Fibroblast of skin of left biceps (primary cell): ENCODE results near the gene GRIA4.

Experiments
- DNase-seq, 2 experiments: peaks; one replicate each; pipeline ENCODE4 v3.0.0-alpha.2; 2013; ENCODE audit warnings: low read depth in 2 of 2

Gene GRIA4

DNA sequence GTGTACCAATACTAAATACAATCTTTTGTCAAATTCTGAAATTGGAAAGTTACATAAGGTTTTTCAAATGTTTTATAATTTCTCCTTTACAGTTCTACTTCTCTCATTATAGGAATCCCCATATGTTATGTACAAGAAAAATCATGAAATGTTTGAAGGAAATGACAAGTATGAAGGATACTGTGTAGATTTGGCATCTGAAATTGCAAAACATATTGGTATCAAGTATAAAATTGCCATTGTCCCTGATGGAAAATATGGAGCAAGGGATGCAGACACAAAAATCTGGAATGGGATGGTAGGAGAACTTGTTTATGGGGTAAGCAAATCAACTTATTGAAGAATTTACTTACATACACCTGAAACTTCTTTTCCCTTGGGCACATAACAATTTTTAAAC lies 308.7 kb downstream of the GRIA4 start:
- DNase-seq = no peak

DNA sequence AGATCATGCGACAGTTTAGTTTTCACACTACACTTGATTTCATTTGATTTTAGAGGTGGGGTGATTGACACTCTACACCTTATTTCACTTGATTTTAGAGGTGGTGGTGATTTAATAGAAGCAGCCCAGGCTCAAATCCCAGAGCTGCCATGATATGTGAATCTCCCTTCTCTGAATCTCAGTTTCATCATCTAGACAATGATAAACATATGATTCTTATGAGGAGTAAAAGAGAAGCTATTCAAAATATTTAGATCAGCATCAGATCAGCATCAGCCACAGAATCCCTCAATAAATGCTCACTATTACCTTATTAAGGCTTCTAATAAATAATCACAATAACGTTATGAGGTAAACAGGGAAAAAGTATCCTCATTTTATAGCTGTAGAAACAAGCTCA lies 313.4 kb downstream of the GRIA4 start:
- no peak for DNase-seq

DNA sequence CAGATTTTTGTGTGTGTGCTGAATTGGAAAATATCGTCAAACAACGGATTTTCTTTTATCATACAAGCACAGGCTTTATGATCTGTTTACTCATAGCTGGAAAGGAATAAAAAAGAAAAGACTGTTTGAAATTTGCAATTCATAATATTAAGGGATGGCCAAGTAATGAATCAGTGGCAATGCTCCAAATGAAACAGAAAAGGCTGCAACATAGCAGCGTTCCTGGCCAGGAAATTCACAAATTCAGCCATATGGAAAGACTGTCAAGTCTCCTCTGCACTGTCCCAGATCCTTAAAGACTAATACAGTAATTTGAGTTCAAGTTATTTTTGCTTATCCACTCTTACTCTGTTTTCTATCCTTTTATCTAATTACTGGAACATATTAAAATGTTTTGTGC lies 313.9 kb downstream of the GRIA4 start:
- peak; percentile 27 to 33 for DNase-seq

DNA sequence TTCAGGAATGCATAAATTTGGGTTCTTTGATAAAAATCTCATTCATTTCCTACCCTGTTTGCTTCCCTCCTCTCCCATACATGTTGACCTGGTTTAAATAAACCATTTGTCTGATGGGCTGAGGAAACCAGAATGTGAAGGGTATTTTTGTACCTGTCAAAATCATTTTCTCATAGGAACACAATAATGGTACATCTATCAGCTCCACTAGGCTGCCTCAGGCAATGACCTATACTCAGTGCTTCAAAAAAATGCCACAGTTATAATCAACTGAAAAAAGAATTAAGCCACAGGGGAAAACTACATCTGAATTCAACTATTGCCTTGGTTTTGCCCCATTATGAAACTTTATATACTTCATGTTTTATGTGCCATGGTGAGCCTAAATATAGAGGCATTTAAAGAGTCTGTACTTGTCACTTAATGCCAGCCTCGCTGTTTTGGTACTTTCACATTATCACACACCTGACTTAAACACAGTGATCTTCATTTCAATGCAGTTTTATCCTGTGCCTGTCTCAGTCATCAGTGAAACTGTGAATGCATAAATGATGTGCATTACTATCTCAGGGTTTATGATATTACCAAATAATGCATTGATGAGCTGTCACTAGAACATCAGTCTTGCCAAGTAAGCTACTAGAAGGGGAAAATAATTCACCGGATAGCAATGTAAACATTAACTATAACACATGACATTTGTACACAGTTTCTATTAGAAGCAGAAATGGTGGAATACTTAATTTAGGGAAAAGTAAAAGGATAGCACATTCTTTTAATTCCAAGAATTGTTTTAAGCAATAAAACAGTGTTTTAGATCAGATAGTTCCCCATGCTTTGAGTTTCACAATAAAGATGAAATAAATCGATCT lies 319.4 kb downstream of the GRIA4 start:
- DNase-seq = peak in 1 of 2 experiments; percentile 15

DNA sequence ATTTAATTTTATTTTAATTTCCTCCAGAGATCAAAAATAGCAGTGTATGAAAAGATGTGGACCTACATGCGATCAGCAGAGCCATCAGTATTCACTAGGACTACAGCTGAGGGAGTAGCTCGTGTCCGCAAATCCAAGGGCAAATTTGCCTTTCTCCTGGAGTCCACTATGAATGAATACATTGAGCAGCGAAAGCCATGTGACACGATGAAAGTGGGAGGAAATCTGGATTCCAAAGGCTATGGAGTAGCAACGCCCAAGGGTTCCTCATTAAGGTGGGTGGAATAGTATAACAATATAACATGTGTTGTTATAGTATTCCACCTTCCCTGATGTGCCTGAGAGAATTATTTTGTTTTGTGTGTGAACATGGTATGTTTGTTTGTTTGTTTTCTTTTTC lies 323.8 kb downstream of the GRIA4 start:
- no peak for DNase-seq

DNA sequence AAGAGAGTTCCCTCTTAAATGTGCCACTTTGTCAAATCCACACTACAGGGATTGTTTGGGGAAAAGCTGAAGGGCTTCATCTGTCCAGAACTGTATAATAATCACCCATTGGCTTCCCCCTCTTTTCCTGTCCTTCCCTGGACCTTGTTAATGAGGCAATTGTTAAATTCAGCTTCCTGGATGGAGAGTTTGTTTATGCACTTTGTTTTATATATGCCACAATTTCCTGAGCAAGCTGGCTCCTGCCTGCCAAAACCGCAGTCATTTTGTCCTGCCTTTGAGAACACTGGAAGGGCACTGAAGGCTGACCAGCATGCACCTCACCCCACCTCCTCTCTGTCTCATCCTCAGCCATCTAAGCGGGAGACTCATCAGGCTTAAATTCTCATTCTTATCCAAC lies 325.9 kb downstream of the GRIA4 start:
- no peak for DNase-seq

DNA sequence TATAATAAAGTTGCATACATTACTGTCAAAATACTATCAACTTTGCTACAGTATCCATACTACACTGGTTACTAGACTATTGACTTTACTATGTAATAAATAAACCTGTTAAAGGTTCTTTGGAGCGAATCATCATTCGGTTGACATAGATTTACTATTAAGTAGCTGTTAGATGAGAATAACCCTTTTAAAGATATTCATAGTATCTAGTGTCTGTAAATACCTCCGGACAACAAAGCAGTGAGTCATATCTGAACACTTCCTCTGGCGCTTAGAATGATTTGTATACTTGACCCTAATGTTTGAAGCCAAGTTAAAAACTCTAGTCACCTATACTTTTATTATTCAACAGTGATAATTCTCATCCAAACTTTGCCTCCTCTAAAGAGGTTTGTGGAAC lies 327.5 kb downstream of the GRIA4 start:
- DNase-seq = no peak

DNA sequence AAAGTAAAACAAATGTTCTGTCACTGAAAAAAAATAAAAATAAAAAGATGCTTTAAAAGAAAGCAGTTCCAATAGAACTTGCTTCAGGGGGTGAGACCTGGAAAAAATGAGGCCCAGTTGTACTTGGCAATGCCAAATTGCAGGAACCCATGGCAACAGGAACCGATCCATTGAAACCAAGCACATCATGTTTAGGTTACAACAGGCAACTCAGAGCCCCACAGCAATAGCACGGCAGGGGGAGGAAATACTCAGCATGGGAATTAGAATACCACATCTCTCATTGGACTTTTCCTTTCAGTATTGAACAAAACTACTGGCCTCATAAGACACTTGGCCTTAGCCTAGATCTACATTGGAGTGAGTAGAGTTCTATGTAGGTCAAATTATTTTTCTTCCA lies 327.9 kb downstream of the GRIA4 start:
- DNase-seq = no peak

DNA sequence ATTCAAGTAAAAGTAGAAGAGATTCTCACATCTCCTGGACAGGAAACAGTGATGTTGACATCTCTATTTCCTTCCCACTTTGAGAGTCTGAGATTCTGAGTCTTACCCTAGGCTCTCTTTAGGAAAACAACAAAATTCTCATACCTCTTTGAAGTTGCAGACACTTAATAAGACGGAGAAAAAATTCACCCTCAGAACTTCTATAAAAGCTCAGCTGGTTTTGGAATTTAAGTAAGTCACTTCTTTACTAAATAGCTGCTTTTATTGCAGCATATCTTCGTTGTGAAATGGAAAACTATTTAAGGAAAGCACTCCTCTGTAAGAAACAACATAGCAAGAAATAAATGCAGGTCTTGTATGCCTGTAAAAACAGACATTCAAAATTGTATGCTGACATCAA lies 333.0 kb downstream of the GRIA4 start:
- DNase-seq = no peak

DNA sequence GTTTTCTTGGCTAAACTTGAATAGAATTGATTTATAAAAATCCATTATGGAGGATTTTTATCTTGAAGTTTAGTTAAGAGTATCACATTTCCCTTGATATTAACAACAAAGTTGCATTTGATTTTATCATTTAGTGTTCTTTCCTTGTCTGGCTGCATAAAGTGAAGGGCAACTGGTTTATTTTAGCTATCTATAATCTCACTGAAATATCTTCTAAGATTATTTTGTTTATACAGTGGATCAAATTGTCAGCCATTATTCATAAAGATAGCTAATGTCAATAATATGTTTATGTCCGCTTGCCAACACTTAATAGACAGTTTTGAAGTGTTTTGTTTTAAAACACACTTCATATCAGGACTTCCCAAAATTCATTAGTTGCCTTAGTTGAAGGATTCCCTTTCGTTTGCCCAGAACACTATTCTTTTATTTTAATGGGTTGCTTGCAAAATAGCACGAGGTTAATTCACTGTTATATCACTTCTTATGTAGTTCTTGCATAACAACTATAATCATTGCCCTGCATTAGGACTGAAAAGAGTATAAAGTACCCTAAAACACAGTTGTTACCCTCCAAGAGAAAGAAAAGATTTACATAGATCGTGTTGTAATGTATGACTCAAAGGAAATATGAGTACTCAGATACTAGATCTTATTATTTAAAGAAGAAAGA lies 339.2 kb downstream of the GRIA4 start:
- DNase-seq = no peak

DNA sequence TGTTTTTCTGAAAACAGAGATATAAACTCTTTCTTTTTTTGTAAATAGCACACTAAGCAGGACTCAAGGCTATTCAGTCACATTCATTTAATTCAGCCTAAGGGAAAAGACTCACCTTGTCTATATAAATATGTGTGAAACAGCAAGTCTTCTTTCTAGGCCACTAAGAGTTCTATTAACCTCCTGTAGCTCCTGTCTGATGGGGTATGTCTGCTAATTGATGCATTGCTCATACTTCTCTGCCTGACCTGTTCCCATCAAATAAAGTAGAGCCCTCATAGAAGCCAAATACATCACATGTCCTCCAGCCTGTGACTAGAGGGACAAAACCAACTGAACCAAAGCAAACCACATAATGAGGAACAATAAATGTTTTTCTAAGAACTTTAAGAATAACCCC lies 344.0 kb downstream of the GRIA4 start:
- DNase-seq = no peak

DNA sequence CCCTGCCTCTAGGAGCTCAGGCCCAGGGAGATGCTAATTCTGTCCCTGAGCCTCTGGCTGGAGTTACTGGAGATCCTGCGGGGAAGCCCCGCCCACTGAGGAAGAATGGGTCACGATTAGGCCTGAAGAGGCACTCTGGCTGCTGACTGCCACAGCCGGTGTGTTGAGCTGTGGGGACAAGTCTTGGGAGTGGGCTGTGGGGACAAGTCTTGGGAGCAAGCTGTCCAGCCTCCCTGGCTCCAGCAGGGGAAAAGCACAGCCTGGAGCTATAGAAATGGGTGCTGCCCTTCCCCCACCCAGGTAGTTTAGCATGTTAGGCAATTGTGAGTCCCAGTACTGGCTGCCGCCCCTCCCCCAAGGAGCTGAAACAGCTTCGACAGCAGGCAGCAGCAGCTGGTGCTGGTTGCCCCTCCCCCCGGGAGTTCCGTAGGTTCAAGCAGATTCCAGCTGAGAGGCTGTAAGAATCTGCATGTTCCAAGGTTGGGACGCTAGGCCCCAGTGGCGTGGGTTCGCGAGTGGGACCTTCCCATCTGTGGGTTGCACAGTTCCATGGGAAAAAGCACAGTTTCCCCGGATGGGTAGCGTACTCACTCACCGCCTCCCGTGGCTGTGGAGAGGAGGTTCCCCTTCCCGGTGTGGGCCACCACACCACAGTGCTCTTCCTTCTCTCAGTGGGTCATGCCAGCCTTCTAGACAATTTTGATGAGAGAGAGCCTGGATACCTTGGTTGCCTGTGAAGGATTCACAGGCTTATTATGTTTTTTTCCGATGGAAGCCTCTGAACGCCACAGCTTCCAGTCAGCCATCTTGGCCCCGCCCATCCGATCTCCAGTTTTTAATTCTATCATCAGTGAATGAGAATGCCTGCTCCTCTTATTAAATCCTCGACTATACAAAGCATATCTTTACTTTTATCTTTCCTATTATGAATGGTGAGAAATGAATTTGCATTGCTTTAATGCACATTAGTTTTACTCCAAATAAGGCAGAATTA lies 350.7 kb downstream of the GRIA4 start:
- no peak for DNase-seq

DNA sequence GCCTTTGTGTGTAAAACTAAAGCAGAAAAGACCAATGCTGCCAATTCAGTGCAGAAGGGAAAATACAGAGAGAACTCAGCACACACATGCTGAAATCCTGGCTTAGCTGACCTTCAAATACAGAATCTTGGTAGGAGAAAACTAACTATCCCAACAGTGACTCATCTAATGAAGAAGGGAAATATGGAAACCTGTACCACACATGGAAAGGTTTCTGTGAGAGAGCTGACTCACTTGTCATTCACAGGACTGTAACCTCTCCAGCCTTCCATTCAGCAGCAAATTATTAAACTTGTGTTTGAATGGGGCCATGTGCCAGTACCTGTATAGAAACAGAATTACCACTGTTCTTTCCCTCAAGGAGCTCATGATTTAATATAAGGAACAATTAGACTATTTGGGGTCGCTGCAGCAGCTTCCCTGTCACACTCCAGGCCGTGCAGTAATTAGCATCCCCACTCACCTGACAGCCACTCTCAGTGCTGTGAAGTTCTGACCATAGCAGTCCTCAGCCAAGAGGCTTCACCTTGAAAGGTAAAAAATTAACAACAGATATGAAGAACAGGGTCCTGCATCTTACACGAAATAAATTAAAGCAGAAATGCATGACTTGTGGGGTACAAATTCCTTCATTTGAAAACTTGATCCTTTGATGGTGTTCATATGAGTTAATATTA lies 358.3 kb downstream of the GRIA4 start:
- peak; percentile 5 to 6 for DNase-seq

DNA sequence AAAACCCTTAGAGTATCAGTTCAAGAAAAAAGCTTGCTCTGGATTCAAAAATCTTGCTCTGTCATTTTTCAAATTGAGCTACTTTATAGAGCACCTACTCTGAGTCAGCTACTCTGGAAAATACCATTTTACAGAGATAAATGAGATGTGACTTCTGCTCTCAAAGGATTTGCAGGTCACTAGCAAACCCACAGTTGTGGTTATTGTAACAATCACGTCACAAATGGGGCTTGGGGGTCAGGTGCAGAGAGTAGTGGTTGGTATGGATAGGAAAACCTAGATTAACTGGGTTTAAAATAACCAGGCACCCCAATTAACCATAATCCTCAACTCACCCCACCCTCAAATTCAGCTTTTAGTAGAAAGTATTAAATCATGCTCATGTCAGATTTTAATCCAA lies 359.9 kb downstream of the GRIA4 start:
- no peak for DNase-seq

DNA sequence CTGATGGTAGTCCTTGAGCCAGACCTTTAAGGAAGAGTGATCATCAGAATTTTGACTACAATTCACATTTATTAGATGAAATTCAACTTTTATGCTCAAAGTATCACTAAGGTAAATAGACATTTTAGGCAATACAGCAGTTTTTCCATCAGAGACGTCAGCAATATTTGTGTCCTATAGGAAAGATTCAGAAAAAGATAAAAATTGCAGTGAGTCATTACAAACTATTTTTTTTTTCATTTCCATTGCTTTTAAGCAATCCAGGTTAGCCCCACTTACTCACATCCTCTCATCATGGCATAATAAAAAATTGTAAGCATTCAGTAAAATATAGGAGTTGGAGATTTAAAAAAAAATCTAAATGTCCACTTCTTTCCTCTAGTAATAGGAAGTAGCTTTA lies 365.3 kb downstream of the GRIA4 start:
- no peak for DNase-seq

DNA sequence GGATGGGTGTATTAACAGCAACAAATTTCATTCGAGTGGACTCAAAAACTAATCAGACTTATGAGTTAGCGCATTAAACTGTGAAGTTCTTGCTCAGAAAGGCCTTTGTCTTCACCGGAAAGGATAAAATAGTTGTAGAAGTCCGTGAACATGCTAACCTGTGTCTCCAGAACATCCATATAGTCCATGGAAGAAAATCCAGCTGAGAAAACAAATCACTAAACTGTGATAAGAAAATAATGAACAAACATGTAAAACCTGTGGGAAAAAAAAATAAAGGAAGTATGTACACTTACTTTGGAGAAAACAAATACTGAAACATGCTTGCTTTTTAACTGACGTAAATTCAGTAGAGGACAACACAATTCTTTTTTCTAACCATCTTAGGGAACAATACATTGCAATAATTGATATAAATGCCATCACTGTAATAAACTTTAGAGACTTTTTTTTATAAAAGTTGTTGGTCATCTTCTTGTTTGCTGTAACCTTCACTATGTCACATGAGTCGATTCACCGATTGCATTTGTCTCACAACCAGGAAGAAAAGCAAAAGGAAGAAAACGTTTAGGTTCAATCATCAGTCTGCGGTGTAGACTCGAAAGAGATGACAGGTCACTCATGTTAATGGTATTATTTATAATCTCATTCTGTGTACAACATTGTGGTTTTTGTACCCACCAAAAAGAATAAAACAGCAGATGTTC lies 370.3 kb downstream of the GRIA4 start:
- DNase-seq = no peak

DNA sequence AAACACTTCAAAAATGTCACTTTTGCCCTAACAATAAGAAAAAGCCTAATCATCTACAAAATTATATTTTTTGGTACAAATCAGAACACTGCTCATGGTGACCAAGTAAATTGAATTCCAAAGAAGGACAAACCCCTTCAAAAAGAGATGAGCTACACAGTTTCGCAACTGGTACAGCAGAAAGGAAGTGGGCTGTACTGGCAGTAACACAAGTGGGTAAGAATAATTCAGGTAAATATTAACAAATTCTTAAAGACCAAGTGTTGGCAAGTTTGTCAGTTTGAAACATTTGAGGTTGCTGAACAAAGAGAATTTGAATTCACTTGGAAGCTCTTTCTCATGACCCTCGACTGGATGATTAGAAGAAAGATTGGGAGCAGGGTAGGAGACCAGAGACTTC lies 376.7 kb downstream of the GRIA4 start:
- DNase-seq = no peak

DNA sequence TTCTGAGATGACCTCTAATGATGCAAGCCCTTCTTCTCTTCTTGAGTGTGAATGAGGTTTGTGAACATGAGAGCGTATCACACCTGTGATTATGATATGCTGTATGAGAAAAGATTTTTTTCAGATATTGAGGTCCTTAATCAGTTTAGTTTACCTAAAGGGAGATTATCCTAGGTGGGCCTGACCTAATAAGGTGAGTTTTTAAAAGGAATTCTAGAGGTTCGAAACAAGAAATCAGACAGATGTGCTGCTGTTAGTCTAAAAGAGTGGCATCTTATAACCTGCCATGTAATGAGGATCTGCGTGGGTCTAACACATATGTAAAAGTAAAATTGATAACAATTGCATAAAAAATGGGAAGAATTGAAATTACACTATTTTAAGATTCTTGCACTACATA lies 378.3 kb downstream of the GRIA4 start:
- DNase-seq = no peak

DNA sequence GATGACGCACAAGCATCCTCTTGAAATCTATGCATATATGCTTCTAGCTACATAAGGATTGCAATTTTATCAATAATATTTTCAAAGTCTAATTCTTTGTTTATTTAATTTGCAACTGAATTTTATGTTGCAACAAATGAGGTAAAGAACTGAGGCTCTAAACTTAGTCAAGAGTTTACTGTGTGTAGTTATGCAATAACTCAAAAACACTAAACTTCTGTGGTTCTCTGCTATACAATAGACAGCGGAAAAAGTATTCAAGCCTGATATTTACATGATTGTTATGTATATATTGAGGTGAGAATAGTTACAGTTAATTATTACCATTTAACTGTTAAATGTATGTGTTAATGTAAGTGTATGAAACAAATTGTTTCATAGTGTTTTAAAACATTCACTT lies 379.3 kb downstream of the GRIA4 start:
- no peak for DNase-seq

DNA sequence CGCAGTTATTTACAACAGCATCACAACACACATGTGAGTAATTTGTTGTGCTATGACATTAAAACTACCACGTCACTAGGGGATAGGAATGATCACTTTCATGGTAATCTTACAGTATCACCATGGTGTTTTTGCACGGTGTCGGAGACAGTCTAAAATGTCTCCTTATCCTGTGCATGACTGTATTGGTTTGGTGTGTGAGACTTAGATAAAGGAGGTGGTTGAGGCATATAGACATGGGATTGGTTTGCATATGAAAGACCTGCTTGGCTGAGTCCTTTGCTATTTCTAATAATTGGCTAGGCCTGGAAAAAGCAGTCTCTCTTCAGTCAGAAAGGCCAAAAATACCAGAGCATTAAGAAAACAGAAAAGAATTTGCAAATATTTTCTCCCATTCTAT lies 382.0 kb downstream of the GRIA4 start:
- no peak for DNase-seq
